Endothelial cell of umbilical vein (primary cell): ENCODE data around the gene GORASP1. TPM values are rescaled to one million over a fixed set of nuclear protein-coding genes. Genes with fewer than 3 reads are reported as not detected.
A peak's percentile ranks its signal among the peaks of the same experiment; 100 is the strongest.

Experiments used
- BruUV-seq: library from RNA; stranded (reverse); fragments of 400-500 nt; replicated peaks from 2 replicates; lab custom pipeline; 2021; lab: Mats Ljungman, UMichigan
- CTCF ChIA-PET: fragments of 300-600, 350-600 bp; sonication (Branson Sonifier 250); formaldehyde crosslinking; loops from one replicate; lab custom pipeline; 2021; ENCODE audit warnings: antibody characterized with exemption, inconsistent platforms; lab: Charles Lee
- POLR2A ChIA-PET: fragments of 300-600, 350-600 bp; sonication (Branson Sonifier 250); formaldehyde crosslinking; loops from one replicate; lab custom pipeline; 2021; ENCODE audit warnings: antibody characterized with exemption, inconsistent platforms; lab: Charles Lee
- DNase-seq: peaks from one replicate; pipeline ENCODE4 v3.0.0-alpha.2; 2011; ENCODE audit warnings: low read depth, low spot score
- FAIRE-seq: peaks from 2 replicates; lab custom pipeline; 2011; peaks lifted over from hg19 to GRCh38; lab: Jason Lieb, UNC
- H2AFZ ChIP-seq: 2 replicates; pipeline ENCODE4 v1.6.0; 2012; ENCODE audit warnings: low read depth, low read length, control low read depth, inconsistent platforms
- H3K27ac ChIP-seq: 2 replicates; pipeline ENCODE4 v1.5.1; 2011; ENCODE audit warnings: low read depth, mild to moderate bottlenecking, control low read depth, low read length, moderate library complexity; ENCODE audit not compliant: insufficient read depth
- H3K27me3 ChIP-seq, 2 experiments: 2 replicates each; pipeline versions ENCODE4 v1.6.0 to v1.6.1; 2011; ENCODE audit warnings: low read length in 2 of 2, mixed read lengths in 1 of 2; ENCODE audit not compliant: control insufficient read depth in 2 of 2, insufficient read depth in 2 of 2
- H3K36me3 ChIP-seq, 2 experiments: 2 replicates in 1 of 2; 3 replicates in 1 of 2; pipeline ENCODE4 v1.5.1; 2011; ENCODE audit warnings: low read length in 2 of 2, mild to moderate bottlenecking in 1 of 2, moderate library complexity in 1 of 2; ENCODE audit not compliant: control insufficient read depth in 2 of 2, insufficient read depth in 2 of 2; ENCODE audit errors: extremely low read depth in 1 of 2
- H3K4me1 ChIP-seq: 3 replicates; pipeline ENCODE4 v1.5.1; 2011; ENCODE audit warnings: mild to moderate bottlenecking, low read length; ENCODE audit not compliant: control insufficient read depth, insufficient read depth; ENCODE audit errors: extremely low read depth
- H3K4me2 ChIP-seq: 2 replicates; pipeline ENCODE4 v1.6.1; 2011; ENCODE audit warnings: low read length, control low read depth, mixed read lengths; ENCODE audit not compliant: insufficient read depth
- H3K4me3 ChIP-seq, 3 experiments: fragments of 200-600 bp in 1 of 3; sonication (generic), shearing (Covaris generic) in 1 of 3; replicated peaks in 1 of 3; 2 replicates each; pipeline ENCODE4 v1.5.1; 2011 to 2016; ENCODE audit warnings: control low read depth in 3 of 3, low read length in 3 of 3, mild to moderate bottlenecking in 2 of 3, inconsistent platforms in 1 of 3, low read depth in 1 of 3, moderate library complexity in 1 of 3; ENCODE audit not compliant: insufficient read depth in 1 of 3
- H3K79me2 ChIP-seq: 2 replicates; pipeline ENCODE4 v1.6.0; 2012; ENCODE audit warnings: low read length, inconsistent platforms; ENCODE audit not compliant: control insufficient read depth, insufficient read depth
- H3K9ac ChIP-seq: replicated peaks from 2 replicates; pipeline ENCODE3; 2011; ENCODE audit warnings: low read length, control low read depth; ENCODE audit not compliant: insufficient read depth; ENCODE audit errors: extremely low read depth
- H3K9me1 ChIP-seq: replicated peaks from 3 replicates; pipeline ENCODE4 v1.6.0; 2011; ENCODE audit warnings: mild to moderate bottlenecking, low read length; ENCODE audit not compliant: control insufficient read depth, insufficient read depth; ENCODE audit errors: extremely low read depth
- H3K9me3 ChIP-seq: replicated peaks from 2 replicates; pipeline ENCODE4 v1.5.1; 2012; ENCODE audit warnings: low read length, inconsistent platforms; ENCODE audit not compliant: control insufficient read depth, insufficient read depth
- H4K20me1 ChIP-seq: replicated peaks from 2 replicates; pipeline ENCODE3; 2011; ENCODE audit warnings: mild to moderate bottlenecking, low read length; ENCODE audit not compliant: control insufficient read depth, insufficient read depth; ENCODE audit errors: extremely low read depth
- EZH2 ChIP-seq: IDR thresholded peaks from 2 replicates; pipeline ENCODE4 v1.6.1; 2012; ENCODE audit warnings: borderline replicate concordance, low read depth, mild to moderate bottlenecking, moderate library complexity, low read length, inconsistent platforms; ENCODE audit not compliant: severe bottlenecking
- FOS ChIP-seq: IDR thresholded peaks from 2 replicates; pipeline ENCODE4 v1.6.1; 2011; ENCODE audit warnings: mild to moderate bottlenecking, low read length, moderate library complexity, borderline replicate concordance; ENCODE audit not compliant: insufficient read depth
- GATA2 ChIP-seq: IDR thresholded peaks from 2 replicates; pipeline ENCODE4 v1.7.0; 2011; ENCODE audit warnings: low read depth, mild to moderate bottlenecking, moderate library complexity, mixed read lengths, low read length; ENCODE audit not compliant: insufficient read length, insufficient read depth
- JUN ChIP-seq: IDR thresholded peaks from 2 replicates; pipeline ENCODE4 v1.6.1; 2011; ENCODE audit warnings: borderline replicate concordance, low read depth; ENCODE audit not compliant: insufficient read length, insufficient read depth
- MYC ChIP-seq: IDR thresholded peaks from one replicate; pipeline ENCODE4 v1.6.1; 2011; ENCODE audit warnings: mild to moderate bottlenecking, low read depth, low read length
- POLR2A ChIP-seq: IDR thresholded peaks from 2 replicates; pipeline ENCODE4 v1.6.1; 2012; ENCODE audit warnings: low read depth, mild to moderate bottlenecking, control low read depth, low read length
- POLR2AphosphoS5 ChIP-seq: IDR thresholded peaks from 2 replicates; pipeline ENCODE4 v1.6.1; 2012; ENCODE audit warnings: low read depth, mild to moderate bottlenecking, control low read depth, low read length, moderate library complexity; ENCODE audit not compliant: insufficient read depth
- dilution Hi-C: fragments of 300-500 bp; cut with MboI; formaldehyde crosslinking; loops from one replicate; pipeline ENCODE4 v1.15.0; 2019; ENCODE audit warnings: low sequenced_read_pairs; ENCODE audit not compliant: extremely low pct_ligation_motif_present
- intact Hi-C: fragments of 100-400 bp; cut with micrococcal nuclease; formaldehyde crosslinking; loops from one replicate; pipeline ENCODE4 v1.10.0; 2022
- polyA plus RNA-seq, 4 experiments: library from polyadenylated mRNA; depleted of rRNA in 3 of 4; stranded (reverse) in 3 of 4; unstranded in 1 of 4; fragments of >200 nt; gene quantifications; 2 replicates each; pipeline versions ENCODE4 v1.2.1 to v1.2.3, GENCODE V29; 2011 to 2012; ENCODE audit warnings: missing spikeins in 1 of 4
- total RNA-seq: library from RNA; stranded (reverse); gene quantifications from 2 replicates; pipeline ENCODE4 v1.2.3, GENCODE V29; 2021
- TF ChIP-seq, protein P1 (sequence below), 2 donors: IDR thresholded peaks; 1 replicate in 1 of 2; 2 replicates in 1 of 2; pipeline ENCODE4 v1.5.1; 2011; ENCODE audit warnings: low read length in 2 of 2, mild to moderate bottlenecking in 2 of 2, moderate library complexity in 2 of 2, control low read depth in 1 of 2, inconsistent platforms in 1 of 2, low read depth in 1 of 2; ENCODE audit not compliant: insufficient read depth in 1 of 2; ENCODE audit errors: extremely low read depth in 1 of 2
- TF ChIP-seq, protein P2 (sequence below): IDR thresholded peaks from 2 replicates; pipeline ENCODE4 v1.6.1; 2011; ENCODE audit not compliant: insufficient read depth, insufficient read length

GORASP1 gene
- total and polyA plus RNA-seq, 2 donors (not counting 3 experiments of a cell fraction or from before 2014, with no cell fraction given): 62.5 to 68.0 TPM

DNA sequence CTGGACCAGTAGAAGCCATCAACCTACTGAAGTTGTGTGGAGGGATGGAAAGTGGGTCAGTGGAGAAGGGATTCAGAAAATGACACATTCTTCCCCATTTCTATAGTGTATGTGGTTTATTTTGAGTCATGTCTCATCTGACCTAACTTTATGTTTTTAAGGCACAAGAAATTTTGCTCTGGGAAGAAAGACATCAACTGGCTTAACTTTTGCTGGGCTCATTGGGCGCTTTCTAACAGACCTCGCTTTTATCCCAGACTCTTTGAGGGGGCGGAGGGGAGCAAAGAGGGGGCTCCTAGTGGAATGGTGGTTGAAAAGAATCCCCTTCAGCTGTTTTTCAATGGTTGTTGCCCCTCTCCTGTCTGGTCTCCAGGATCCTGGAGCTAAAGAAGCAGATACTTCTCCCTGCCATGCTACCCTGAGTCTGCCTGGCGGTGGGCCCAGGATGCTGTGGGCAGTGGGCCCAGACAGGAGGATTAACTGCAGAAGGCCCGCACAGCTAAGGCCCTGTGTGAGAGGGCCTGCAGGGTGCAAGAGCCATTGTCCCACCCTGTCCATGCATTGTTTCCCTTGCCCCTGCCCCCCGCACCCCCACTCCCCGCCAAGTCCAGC lies 31.5 kb upstream of the GORASP1 start:
- H3K9me1 ChIP-seq: no peaks in the 10 kb centered on the region
- BruUV-seq: no TSS peak
- H3K27ac ChIP-seq: no peak overlapping the region
- H3K4me1 ChIP-seq: peaks cover 19% of the 10 kb centered on the region
- H2AFZ ChIP-seq: no peak overlapping the region
- no peak overlapping the region for H3K4me2 ChIP-seq
- dilution Hi-C loops: no loop called here
- no peak for TF ChIP-seq POLR2AphosphoS5
- TF ChIP-seq, protein P1, sequence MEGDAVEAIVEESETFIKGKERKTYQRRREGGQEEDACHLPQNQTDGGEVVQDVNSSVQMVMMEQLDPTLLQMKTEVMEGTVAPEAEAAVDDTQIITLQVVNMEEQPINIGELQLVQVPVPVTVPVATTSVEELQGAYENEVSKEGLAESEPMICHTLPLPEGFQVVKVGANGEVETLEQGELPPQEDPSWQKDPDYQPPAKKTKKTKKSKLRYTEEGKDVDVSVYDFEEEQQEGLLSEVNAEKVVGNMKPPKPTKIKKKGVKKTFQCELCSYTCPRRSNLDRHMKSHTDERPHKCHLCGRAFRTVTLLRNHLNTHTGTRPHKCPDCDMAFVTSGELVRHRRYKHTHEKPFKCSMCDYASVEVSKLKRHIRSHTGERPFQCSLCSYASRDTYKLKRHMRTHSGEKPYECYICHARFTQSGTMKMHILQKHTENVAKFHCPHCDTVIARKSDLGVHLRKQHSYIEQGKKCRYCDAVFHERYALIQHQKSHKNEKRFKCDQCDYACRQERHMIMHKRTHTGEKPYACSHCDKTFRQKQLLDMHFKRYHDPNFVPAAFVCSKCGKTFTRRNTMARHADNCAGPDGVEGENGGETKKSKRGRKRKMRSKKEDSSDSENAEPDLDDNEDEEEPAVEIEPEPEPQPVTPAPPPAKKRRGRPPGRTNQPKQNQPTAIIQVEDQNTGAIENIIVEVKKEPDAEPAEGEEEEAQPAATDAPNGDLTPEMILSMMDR (IDR thresholded peaks at IDR 0.05; ENCODE audit: extremely low read depth in 1 of 2, insufficient read depth in 1 of 2, low read depth in 1 of 2, low read length in 2 of 2): no peak
- TF ChIP-seq POLR2A: no peak
- no peak for TF ChIP-seq MYC
- TF ChIP-seq EZH2: no peak
- no peak for TF ChIP-seq GATA2
- TF ChIP-seq, protein P2, sequence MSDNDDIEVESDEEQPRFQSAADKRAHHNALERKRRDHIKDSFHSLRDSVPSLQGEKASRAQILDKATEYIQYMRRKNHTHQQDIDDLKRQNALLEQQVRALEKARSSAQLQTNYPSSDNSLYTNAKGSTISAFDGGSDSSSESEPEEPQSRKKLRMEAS: no peak
- TF ChIP-seq JUN: no peak
- TF ChIP-seq FOS: no peak
- no peaks in the 10 kb centered on the region for H3K9me3 ChIP-seq
- POLR2A ChIA-PET: interaction anchor here (0.8 to 1.3 kb wide), 2 partner anchors 39 to 149 kb away, joined by 3 read pairs; no protein-coding TSS in a partner anchor
- intact Hi-C loops: no loop called here
- peaks cover 0 to 17% of the 10 kb centered on the region in 2 experiments for H3K36me3 ChIP-seq
- DNase-seq (no peak), FAIRE-seq (peak; percentile 55)
- no peak overlapping the region for H3K9ac ChIP-seq
- H3K27me3 ChIP-seq: no peaks in the 10 kb centered on the region
- peaks cover 25% of the 10 kb centered on the region for H3K79me2 ChIP-seq
- CTCF ChIA-PET: interaction anchor here (0.9 to 1.0 kb wide), 2 partner anchors 12 to 14 kb away, joined by 3 to 4 read pairs; no protein-coding TSS in a partner anchor
- no peak overlapping the region for H3K4me3 ChIP-seq
- H4K20me1 ChIP-seq: no peaks in the 10 kb centered on the region
